ENCODE data around the gene MEOX2. TPM values are rescaled to one million over a fixed set of nuclear protein-coding genes. Genes with fewer than 3 reads are reported as not detected.

Gene MEOX2
- total and polyA plus RNA-seq, 2 of the 13 experiments (the other 11 are each of a cell fraction or from before 2014, with no cell fraction given), result not detected

DNA sequence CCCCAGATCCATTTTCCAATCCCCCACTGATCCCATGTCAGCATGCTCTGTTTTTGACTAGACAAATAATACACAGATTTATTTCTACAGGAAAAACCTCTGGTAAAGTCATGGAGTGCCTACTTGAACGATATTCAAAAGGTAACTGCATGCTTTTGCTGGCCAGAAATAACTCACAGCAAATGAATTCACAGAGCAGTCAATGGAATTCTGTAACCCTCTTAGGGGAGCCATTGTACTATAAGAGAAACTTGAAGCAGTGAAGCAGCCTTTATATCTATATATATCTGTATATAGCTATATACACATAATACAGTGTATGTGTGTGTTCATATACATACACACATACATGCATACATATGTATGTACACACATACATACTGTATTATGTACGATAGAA is 29.0 kb upstream of the MEOX2 start:
- H3K4me1 ChIP-seq (ENCODE audit: insufficient read depth, low read length), result no peaks in the 10 kb centered on the region
- in situ Hi-C loops (cut with HindIII; ENCODE audit: extremely low pct_ligation_motif_present, low pct_unique_long_range_greater_than_20kb) (loop anchor here (25.0 kb wide), 1 partner anchor 403 kb away; no protein-coding TSS in a partner anchor), intact Hi-C loops (cut with micrococcal nuclease; ENCODE audit: unreplicated experiment) (no loop called here)
- BruUV-seq (replicated peaks), result no TSS peak
- no peaks in the 10 kb centered on the region for H3K36me3 ChIP-seq (replicated peaks in 1 of 2; ENCODE audit: control insufficient read depth in 1 of 2, insufficient read depth in 2 of 2, low read length in 2 of 2)
- ATAC-seq (no peak), DNase-seq (ENCODE audit: low spot score) (no peak), FAIRE-seq (no peak)
- H3K27ac ChIP-seq (ENCODE audit: extremely low read length, insufficient read depth, low read length), result no peak overlapping the region
- H3K79me2 ChIP-seq (ENCODE audit: insufficient read depth, low read length), result no peaks in the 10 kb centered on the region
- no peaks in the 10 kb centered on the region for H3K27me3 ChIP-seq (ENCODE audit: control insufficient read depth in 1 of 2, insufficient read depth in 2 of 2, low read length in 2 of 2)
- no peaks in the 10 kb centered on the region for H3K9me3 ChIP-seq (ENCODE audit: low read length)
- TF ChIP-seq ZBTB1 (CRISPR knock-in tag; IDR thresholded peaks at IDR 0.05; ENCODE audit: borderline replicate concordance) (no peak), SP2 (CRISPR knock-in tag; IDR thresholded peaks at IDR 0.05) (no peak)
- TF ChIP-seq, protein P1, sequence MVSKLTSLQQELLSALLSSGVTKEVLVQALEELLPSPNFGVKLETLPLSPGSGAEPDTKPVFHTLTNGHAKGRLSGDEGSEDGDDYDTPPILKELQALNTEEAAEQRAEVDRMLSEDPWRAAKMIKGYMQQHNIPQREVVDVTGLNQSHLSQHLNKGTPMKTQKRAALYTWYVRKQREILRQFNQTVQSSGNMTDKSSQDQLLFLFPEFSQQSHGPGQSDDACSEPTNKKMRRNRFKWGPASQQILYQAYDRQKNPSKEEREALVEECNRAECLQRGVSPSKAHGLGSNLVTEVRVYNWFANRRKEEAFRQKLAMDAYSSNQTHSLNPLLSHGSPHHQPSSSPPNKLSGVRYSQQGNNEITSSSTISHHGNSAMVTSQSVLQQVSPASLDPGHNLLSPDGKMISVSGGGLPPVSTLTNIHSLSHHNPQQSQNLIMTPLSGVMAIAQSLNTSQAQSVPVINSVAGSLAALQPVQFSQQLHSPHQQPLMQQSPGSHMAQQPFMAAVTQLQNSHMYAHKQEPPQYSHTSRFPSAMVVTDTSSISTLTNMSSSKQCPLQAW (CRISPR knock-in tag; IDR thresholded peaks at IDR 0.05), result no peak
- TF ChIP-seq, protein P2, sequence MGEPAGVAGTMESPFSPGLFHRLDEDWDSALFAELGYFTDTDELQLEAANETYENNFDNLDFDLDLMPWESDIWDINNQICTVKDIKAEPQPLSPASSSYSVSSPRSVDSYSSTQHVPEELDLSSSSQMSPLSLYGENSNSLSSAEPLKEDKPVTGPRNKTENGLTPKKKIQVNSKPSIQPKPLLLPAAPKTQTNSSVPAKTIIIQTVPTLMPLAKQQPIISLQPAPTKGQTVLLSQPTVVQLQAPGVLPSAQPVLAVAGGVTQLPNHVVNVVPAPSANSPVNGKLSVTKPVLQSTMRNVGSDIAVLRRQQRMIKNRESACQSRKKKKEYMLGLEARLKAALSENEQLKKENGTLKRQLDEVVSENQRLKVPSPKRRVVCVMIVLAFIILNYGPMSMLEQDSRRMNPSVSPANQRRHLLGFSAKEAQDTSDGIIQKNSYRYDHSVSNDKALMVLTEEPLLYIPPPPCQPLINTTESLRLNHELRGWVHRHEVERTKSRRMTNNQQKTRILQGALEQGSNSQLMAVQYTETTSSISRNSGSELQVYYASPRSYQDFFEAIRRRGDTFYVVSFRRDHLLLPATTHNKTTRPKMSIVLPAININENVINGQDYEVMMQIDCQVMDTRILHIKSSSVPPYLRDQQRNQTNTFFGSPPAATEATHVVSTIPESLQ (CRISPR knock-in tag; conservative IDR thresholded peaks at IDR 0.05), result no peak
- ChIA-PET POLR2A (no interaction called here), CTCF (ENCODE audit: low intra/inter-chr PET ratio, low total read pairs) (no interaction called here)
- no peak overlapping the region for H3K4me2 ChIP-seq (ENCODE audit: low read depth, low read length)
- WGBS (ENCODE audit: low lambda C conversion rate), result 2% methylated on average over 2 of the region's 2 CpGs
- no peak overlapping the region for H3K9ac ChIP-seq (ENCODE audit: insufficient read depth, low read depth, low read length)
- no peak overlapping the region for H2AFZ ChIP-seq (ENCODE audit: low read length)
- H3K4me3 ChIP-seq (replicated peaks in 1 of 3; ENCODE audit: insufficient read depth in 1 of 3, low read depth in 2 of 3, low read length in 3 of 3), result no peak overlapping the region
- H4K20me1 ChIP-seq (ENCODE audit: insufficient read depth, low read length), result no peaks in the 10 kb centered on the region

DNA sequence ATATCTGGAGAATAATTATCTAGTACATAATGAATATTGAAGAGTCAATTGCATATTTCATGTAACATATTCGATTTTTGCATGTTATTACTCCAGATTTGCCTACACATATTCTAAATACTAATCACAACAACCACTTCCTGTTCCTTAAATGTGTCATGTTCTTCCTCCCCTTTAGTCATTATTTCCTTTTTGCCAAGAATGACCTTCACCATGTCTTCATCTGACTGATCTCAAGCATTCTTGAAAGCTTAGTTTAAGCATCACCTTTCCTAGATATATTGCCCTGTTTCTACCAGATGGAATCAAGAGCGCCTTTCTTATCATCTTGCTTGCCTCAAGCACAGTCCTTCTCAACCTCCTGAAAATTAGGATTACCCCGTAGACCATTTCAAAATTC is 23.5 kb upstream of the MEOX2 start:
- DNase-seq (ENCODE audit: low spot score) (no peak), FAIRE-seq (no peak), ATAC-seq (no peak)
- 14% methylated on average over 3 of the region's 3 CpGs for WGBS (ENCODE audit: low lambda C conversion rate)
- POLR2A ChIA-PET, result no interaction called here
- no TSS peak for BruUV-seq (replicated peaks)
- Histone ChIP-seq H2AFZ (ENCODE audit: low read length) (no peak overlapping the region), H3K36me3 (replicated peaks in 1 of 2; ENCODE audit: control insufficient read depth in 1 of 2, insufficient read depth in 2 of 2, low read length in 2 of 2) (no peaks in the 10 kb centered on the region), H3K27me3 (ENCODE audit: control insufficient read depth in 1 of 2, insufficient read depth in 2 of 2, low read length in 2 of 2) (no peaks in the 10 kb centered on the region), H3K9me3 (ENCODE audit: low read length) (no peaks in the 10 kb centered on the region), H3K4me2 (ENCODE audit: low read depth, low read length) (no peak overlapping the region), H3K4me3 (replicated peaks in 1 of 3; ENCODE audit: insufficient read depth in 1 of 3, low read depth in 2 of 3, low read length in 3 of 3) (no peak overlapping the region), H3K4me1 (ENCODE audit: insufficient read depth, low read length) (no peaks in the 10 kb centered on the region), H4K20me1 (ENCODE audit: insufficient read depth, low read length) (no peaks in the 10 kb centered on the region), H3K27ac (ENCODE audit: extremely low read length, insufficient read depth, low read length) (no peak overlapping the region), H3K9ac (ENCODE audit: insufficient read depth, low read depth, low read length) (no peak overlapping the region), H3K79me2 (ENCODE audit: insufficient read depth, low read length) (no peaks in the 10 kb centered on the region)
- intact Hi-C loops (cut with micrococcal nuclease; ENCODE audit: unreplicated experiment), result no loop called here
- CTCF ChIA-PET (ENCODE audit: low intra/inter-chr PET ratio, low total read pairs), result no interaction called here
- in situ Hi-C loops (cut with HindIII; ENCODE audit: extremely low pct_ligation_motif_present, low pct_unique_long_range_greater_than_20kb), result loop anchor here (25.0 kb wide), 1 partner anchor 398 kb away; no protein-coding TSS in a partner anchor
- TF ChIP-seq ZNF598 (CRISPR knock-in tag; IDR thresholded peaks at IDR 0.05; ENCODE audit: borderline replicate concordance) (no peak), ZEB1 (IDR thresholded peaks at IDR 0.05; ENCODE audit: insufficient replicate concordance, low read depth) (no peak), ZNF777 (CRISPR knock-in tag; IDR thresholded peaks at IDR 0.05) (no peak), BORCS8-MEF2B (CRISPR knock-in tag; IDR thresholded peaks at IDR 0.05) (no peak), ZNF577 (CRISPR knock-in tag; IDR thresholded peaks at IDR 0.05; ENCODE audit: borderline replicate concordance, low read depth) (no peak), STAT5B (CRISPR knock-in tag; IDR thresholded peaks at IDR 0.05) (no peak), BHLHE40 (IDR thresholded peaks at IDR 0.05; ENCODE audit: low read length) (no peak), ZNF670 (CRISPR knock-in tag; IDR thresholded peaks at IDR 0.05; ENCODE audit: borderline replicate concordance) (no peak), ZNF564 (CRISPR knock-in tag; IDR thresholded peaks at IDR 0.05) (no peak), ZNF567 (CRISPR knock-in tag; IDR thresholded peaks at IDR 0.05; ENCODE audit: borderline replicate concordance) (no peak), ZNF563 (CRISPR knock-in tag; IDR thresholded peaks at IDR 0.05) (no peak)
- TF ChIP-seq, protein P3, sequence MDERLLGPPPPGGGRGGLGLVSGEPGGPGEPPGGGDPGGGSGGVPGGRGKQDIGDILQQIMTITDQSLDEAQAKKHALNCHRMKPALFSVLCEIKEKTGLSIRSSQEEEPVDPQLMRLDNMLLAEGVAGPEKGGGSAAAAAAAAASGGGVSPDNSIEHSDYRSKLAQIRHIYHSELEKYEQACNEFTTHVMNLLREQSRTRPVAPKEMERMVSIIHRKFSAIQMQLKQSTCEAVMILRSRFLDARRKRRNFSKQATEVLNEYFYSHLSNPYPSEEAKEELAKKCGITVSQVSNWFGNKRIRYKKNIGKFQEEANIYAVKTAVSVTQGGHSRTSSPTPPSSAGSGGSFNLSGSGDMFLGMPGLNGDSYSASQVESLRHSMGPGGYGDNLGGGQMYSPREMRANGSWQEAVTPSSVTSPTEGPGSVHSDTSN (CRISPR knock-in tag; IDR thresholded peaks at IDR 0.05), result no peak
